RWPE2 (cell line): Measurements from ENCODE around the gene TOP2B.

ENCODE experiments used
- ATAC-seq: fragments of 200-7000 bp; cut with Tn5 transposase; 3 replicates; pipeline ENCODE4 v1.9.1; 2021; ENCODE audit warnings: low read depth
- DNase-seq: peaks from one replicate; pipeline ENCODE4 v3.0.0-alpha.2; 2020; ENCODE audit warnings: low spot score
- H3K27ac ChIP-seq: fragments of 450-650 bp; 2 replicates; pipeline ENCODE4 v1.5.1; 2017; ENCODE audit warnings: mild to moderate bottlenecking; ENCODE audit not compliant: poor library complexity, severe bottlenecking
- H3K27me3 ChIP-seq: fragments of 250-450 bp; sonication (Bioruptor Pico); 2 replicates; pipeline ENCODE4 v1.5.1; 2021; ENCODE audit warnings: mild to moderate bottlenecking, moderate library complexity; ENCODE audit not compliant: insufficient read depth, poor library complexity, severe bottlenecking
- H3K36me3 ChIP-seq: fragments of 250-450 bp; sonication (Bioruptor Pico); 2 replicates; pipeline ENCODE4 v1.5.1; 2020; ENCODE audit warnings: low read depth, mild to moderate bottlenecking, moderate library complexity
- H3K4me1 ChIP-seq: fragments of 250-450 bp; sonication (Bioruptor Pico); 2 replicates; pipeline ENCODE4 v1.5.1; 2021; ENCODE audit warnings: mild to moderate bottlenecking, moderate library complexity; ENCODE audit not compliant: insufficient read depth, poor library complexity, severe bottlenecking
- H3K4me3 ChIP-seq: fragments of 250-450 bp; sonication (Bioruptor Pico); 2 replicates; pipeline ENCODE4 v1.5.1; 2021; ENCODE audit warnings: mild to moderate bottlenecking, moderate library complexity; ENCODE audit not compliant: severe bottlenecking
- H3K9me3 ChIP-seq: fragments of 250-450 bp; sonication (Bioruptor Pico); 2 replicates; pipeline ENCODE4 v1.5.1; 2021; ENCODE audit warnings: mild to moderate bottlenecking, moderate library complexity; ENCODE audit not compliant: severe bottlenecking
- TF ChIP-seq, protein P1 (sequence below): fragments of 450-650 bp; IDR thresholded peaks from one replicate; pipeline ENCODE4 v1.5.1; 2017; ENCODE audit warnings: mild to moderate bottlenecking, moderate library complexity; ENCODE audit not compliant: poor library complexity, severe bottlenecking

Gene TOP2B

GRCh38 chr3:25563601-25564000 is 101.1 kb downstream of the TOP2B start:
- H3K4me3 ChIP-seq: no peak overlapping the region
- ATAC-seq: no peak
- DNase-seq: no peak
- no peaks in the 10 kb centered on the region for H3K27me3 ChIP-seq
- H3K9me3 ChIP-seq: no peaks in the 10 kb centered on the region
- TF ChIP-seq, protein P1, sequence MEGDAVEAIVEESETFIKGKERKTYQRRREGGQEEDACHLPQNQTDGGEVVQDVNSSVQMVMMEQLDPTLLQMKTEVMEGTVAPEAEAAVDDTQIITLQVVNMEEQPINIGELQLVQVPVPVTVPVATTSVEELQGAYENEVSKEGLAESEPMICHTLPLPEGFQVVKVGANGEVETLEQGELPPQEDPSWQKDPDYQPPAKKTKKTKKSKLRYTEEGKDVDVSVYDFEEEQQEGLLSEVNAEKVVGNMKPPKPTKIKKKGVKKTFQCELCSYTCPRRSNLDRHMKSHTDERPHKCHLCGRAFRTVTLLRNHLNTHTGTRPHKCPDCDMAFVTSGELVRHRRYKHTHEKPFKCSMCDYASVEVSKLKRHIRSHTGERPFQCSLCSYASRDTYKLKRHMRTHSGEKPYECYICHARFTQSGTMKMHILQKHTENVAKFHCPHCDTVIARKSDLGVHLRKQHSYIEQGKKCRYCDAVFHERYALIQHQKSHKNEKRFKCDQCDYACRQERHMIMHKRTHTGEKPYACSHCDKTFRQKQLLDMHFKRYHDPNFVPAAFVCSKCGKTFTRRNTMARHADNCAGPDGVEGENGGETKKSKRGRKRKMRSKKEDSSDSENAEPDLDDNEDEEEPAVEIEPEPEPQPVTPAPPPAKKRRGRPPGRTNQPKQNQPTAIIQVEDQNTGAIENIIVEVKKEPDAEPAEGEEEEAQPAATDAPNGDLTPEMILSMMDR: no peak
- no peaks in the 10 kb centered on the region for H3K36me3 ChIP-seq
- H3K4me1 ChIP-seq: no peaks in the 10 kb centered on the region
- no peak overlapping the region for H3K27ac ChIP-seq

- Histone ChIP-seq H3K27ac (no peak overlapping the region), H3K27me3 (no peaks in the 10 kb centered on the region), H3K36me3 (no peaks in the 10 kb centered on the region), H3K4me1 (no peaks in the 10 kb centered on the region), H3K4me3 (no peak overlapping the region), H3K9me3 (no peaks in the 10 kb centered on the region)
- DNase-seq (no peak), ATAC-seq (no peak)
- TF ChIP-seq, protein P1: no peak
These were observed 105.9 kb downstream of the TOP2B start for GRCh38 chr3:25558796-25559195.

DNA sequence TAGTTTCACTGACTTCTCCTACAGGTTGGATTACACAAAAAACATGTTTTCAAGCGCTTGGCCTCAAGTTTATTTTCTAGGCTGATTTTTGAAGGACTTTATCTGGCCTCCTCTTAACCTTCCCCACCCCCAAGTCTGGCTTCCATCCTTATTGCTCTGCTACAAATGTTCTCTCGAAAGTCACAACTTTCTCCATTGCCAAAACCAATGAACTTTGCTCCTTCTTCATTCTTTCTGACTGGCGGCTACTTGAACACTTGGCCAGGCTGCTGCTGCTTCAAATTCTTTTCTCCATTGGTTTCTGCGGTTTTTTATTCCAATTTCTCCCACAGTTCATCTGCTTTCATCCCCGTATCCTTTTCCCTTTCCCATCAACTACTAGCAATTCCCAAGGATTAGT is 106.6 kb downstream of the TOP2B start:
- ATAC-seq: no peak
- TF ChIP-seq, protein P1: no peak
- DNase-seq: no peak

GRCh38 chr3:25557694-25558093 is 107.0 kb downstream of the TOP2B start:
- Histone ChIP-seq H3K36me3 (no peaks in the 10 kb centered on the region), H3K27me3 (no peaks in the 10 kb centered on the region), H3K4me1 (no peaks in the 10 kb centered on the region), H3K27ac (no peak overlapping the region), H3K9me3 (no peaks in the 10 kb centered on the region), H3K4me3 (no peak overlapping the region)
- DNase-seq: no peak
- no peak for ATAC-seq
- TF ChIP-seq, protein P1: no peak

More for the DNA sequence above, 106.6 kb downstream of the TOP2B start:
- no peaks in the 10 kb centered on the region for H3K27me3 ChIP-seq
- no peak overlapping the region for H3K27ac ChIP-seq
- no peaks in the 10 kb centered on the region for H3K4me1 ChIP-seq
- H3K9me3 ChIP-seq: no peaks in the 10 kb centered on the region
- no peaks in the 10 kb centered on the region for H3K36me3 ChIP-seq
- H3K4me3 ChIP-seq: no peak overlapping the region

GRCh38 chr3:25556447-25556846 is 108.3 kb downstream of the TOP2B start:
- Histone ChIP-seq H3K4me1 (no peaks in the 10 kb centered on the region), H3K27ac (no peak overlapping the region)
- ATAC-seq: no peak

More at GRCh38 chr3:25556447-25556846, 108.3 kb downstream of the TOP2B start:
- H3K4me3 ChIP-seq: no peak overlapping the region
- TF ChIP-seq, protein P1: no peak
- no peaks in the 10 kb centered on the region for H3K27me3 ChIP-seq
- H3K9me3 ChIP-seq: no peaks in the 10 kb centered on the region
- no peak for DNase-seq
- no peaks in the 10 kb centered on the region for H3K36me3 ChIP-seq
